HCT116 (cell line): ENCODE measurements around the gene CSGALNACT2. TPM values are rescaled to one million over a fixed set of nuclear protein-coding genes. Genes with fewer than 3 reads are reported as not detected.
"Not testable (repeated sequence)": the region's sequence is repeated elsewhere in the genome, so short reads cannot be mapped to it uniquely, and the experiment has no call there.

ENCODE experiments used
- ATAC-seq: fragments of 200-7000 bp; cut with Tn5 transposase; 2 replicates; pipeline ENCODE4 v1.9.1; 2020; ENCODE audit warnings: mild to moderate bottlenecking, moderate library complexity
- BruUV-seq: library from RNA; stranded (reverse); fragments of 400-500 nt; replicated peaks from 2 replicates; lab custom pipeline; 2021; lab: Mats Ljungman, UMichigan
- CTCF ChIA-PET: fragments of 300-600 bp; sonication (Branson Sonifier 250); formaldehyde crosslinking; loops from one replicate; lab custom pipeline; 2021; ENCODE audit warnings: antibody characterized with exemption; lab: Charles Lee
- POLR2A ChIA-PET: fragments of 300-600, 350-600 bp; sonication (Branson Sonifier 250); formaldehyde crosslinking; loops from one replicate; lab custom pipeline; 2021; ENCODE audit warnings: antibody characterized with exemption; lab: Charles Lee
- RAD21 ChIA-PET, 2 experiments: fragments of 300-600 bp; sonication (Branson Sonifier 250); formaldehyde crosslinking; loops; one replicate each; lab custom pipeline; 2023; ENCODE audit warnings: low total read pairs in 2 of 2; ENCODE audit not compliant: uncharacterized antibody in 2 of 2, unreplicated experiment in 2 of 2, low non-redundant PET in 1 of 2; lab: Charles Lee
- DNase-seq: peaks from one replicate; pipeline ENCODE4 v3.0.0-alpha.2; 2010; ENCODE audit warnings: low read depth, low spot score
- H2AFZ ChIP-seq: fragments of 200-600 bp; shearing (Covaris generic), sonication (generic); 2 replicates; pipeline ENCODE4 v1.6.1; 2017; ENCODE audit warnings: low read depth, mixed run types, mixed read lengths, antibody characterized with exemption, low read length; ENCODE audit not compliant: poor library complexity, severe bottlenecking
- H3K27ac ChIP-seq: 2 replicates; pipeline ENCODE4 v1.5.1; 2012; ENCODE audit warnings: low read depth, low read length
- H3K27me3 ChIP-seq: fragments of 200-600 bp; sonication (generic); 2 replicates; pipeline ENCODE4 v1.6.1; 2016; ENCODE audit warnings: mixed run types, low read length, mixed read lengths; ENCODE audit not compliant: insufficient read depth
- H3K36me3 ChIP-seq, 2 experiments: fragments of 200-500 bp in 1 of 2; fragments of 200-600 bp in 1 of 2; sonication (Bioruptor generic) in 1 of 2; sonication (generic) in 1 of 2; 2 replicates each; pipeline versions ENCODE4 v1.5.1 to v1.6.1; 2014 to 2016; ENCODE audit warnings: low read length in 2 of 2, inconsistent platforms in 1 of 2, mixed read lengths in 1 of 2, mixed run types in 1 of 2; ENCODE audit not compliant: insufficient read depth in 2 of 2, control insufficient read depth in 1 of 2
- H3K4me1 ChIP-seq, 2 experiments: fragments of 200-600 bp in 1 of 2; sonication (generic) in 1 of 2; 2 replicates each; pipeline versions ENCODE4 v1.5.1 to v1.6.1; 2012 to 2017; ENCODE audit warnings: low read length in 2 of 2, inconsistent platforms in 1 of 2, mild to moderate bottlenecking in 1 of 2, mixed read lengths in 1 of 2, mixed run types in 1 of 2, moderate library complexity in 1 of 2; ENCODE audit not compliant: insufficient read depth in 2 of 2, control insufficient read depth in 1 of 2
- H3K4me2 ChIP-seq: fragments of 200-600 bp; sonication (generic); 2 replicates; pipeline ENCODE4 v1.6.1; 2017; ENCODE audit warnings: mixed run types, low read length, mixed read lengths
- H3K4me3 ChIP-seq, 2 experiments: fragments of 200-600 bp in 1 of 2; sonication (generic) in 1 of 2; replicated peaks in 1 of 2; 2 replicates each; pipeline ENCODE4 v1.5.1; 2011 to 2016; ENCODE audit warnings: low read length in 2 of 2, control low read depth in 1 of 2, low read depth in 1 of 2, mild to moderate bottlenecking in 1 of 2, mixed read lengths in 1 of 2, mixed run types in 1 of 2
- H3K79me2 ChIP-seq: fragments of 200-600 bp; sonication (generic); 2 replicates; pipeline ENCODE4 v1.6.1; 2017; ENCODE audit warnings: mild to moderate bottlenecking, mixed run types, low read length, moderate library complexity, mixed read lengths; ENCODE audit not compliant: insufficient read depth
- H3K9ac ChIP-seq: fragments of 200-600 bp; sonication (generic); 2 replicates; pipeline ENCODE4 v1.6.1; 2016; ENCODE audit warnings: low read length, mixed read lengths
- H3K9me2 ChIP-seq: fragments of 200-600 bp; sonication (generic), shearing (Covaris generic); 2 replicates; pipeline ENCODE4 v1.6.1; 2017; ENCODE audit warnings: mixed run types, mild to moderate bottlenecking, moderate library complexity; ENCODE audit not compliant: insufficient read depth
- H3K9me3 ChIP-seq, 2 experiments: fragments of 200-500 bp in 1 of 2; fragments of 200-600 bp in 1 of 2; sonication (Bioruptor generic) in 1 of 2; sonication (generic) in 1 of 2; 2 replicates each; pipeline ENCODE4 v1.6.1; 2014 to 2017; ENCODE audit warnings: low read length in 2 of 2, mixed read lengths in 2 of 2, inconsistent platforms in 1 of 2, low read depth in 1 of 2, mild to moderate bottlenecking in 1 of 2, mixed run types in 1 of 2, moderate library complexity in 1 of 2; ENCODE audit not compliant: control insufficient read depth in 1 of 2, insufficient read depth in 1 of 2
- H4K20me1 ChIP-seq: fragments of 200-600 bp; sonication (generic), shearing (Covaris generic); 2 replicates; pipeline ENCODE4 v1.6.1; 2017; ENCODE audit warnings: mixed run types, mild to moderate bottlenecking, moderate library complexity; ENCODE audit not compliant: insufficient read depth
- CEBPB ChIP-seq: IDR thresholded peaks from 2 replicates; pipeline ENCODE4 v1.6.1; 2012; ENCODE audit warnings: low read depth
- ELF1 ChIP-seq: IDR thresholded peaks from 2 replicates; pipeline ENCODE4 v1.6.1; 2012; ENCODE audit warnings: low read depth, borderline replicate concordance
- EZH2 ChIP-seq: fragments of 200-600 bp; sonication (generic); IDR thresholded peaks from 2 replicates; pipeline ENCODE4 v1.6.1; 2017; ENCODE audit warnings: antibody characterized with exemption, mixed run types
- EZH2phosphoT487 ChIP-seq: fragments of 200-600 bp; IDR thresholded peaks from 2 replicates; pipeline ENCODE4 v1.6.1; 2018; ENCODE audit warnings: antibody characterized with exemption, borderline replicate concordance
- FOSL1 ChIP-seq: IDR thresholded peaks from 2 replicates; pipeline ENCODE4 v1.6.1; 2012; ENCODE audit warnings: low read depth
- POLR2AphosphoS5 ChIP-seq: IDR thresholded peaks from 2 replicates; pipeline ENCODE4 v1.6.1; 2011; ENCODE audit warnings: mild to moderate bottlenecking, low read depth, low read length, moderate library complexity
- RAD21 ChIP-seq: IDR thresholded peaks from 2 replicates; pipeline ENCODE4 v1.6.1; 2012; ENCODE audit warnings: low read depth, mild to moderate bottlenecking
- YY1 ChIP-seq: IDR thresholded peaks from 2 replicates; pipeline ENCODE4 v1.6.1; 2011; ENCODE audit warnings: low read length, low read depth, moderate library complexity, mild to moderate bottlenecking; ENCODE audit not compliant: insufficient replicate concordance; ENCODE audit errors: extremely low read depth
- intact Hi-C: fragments of 100-400 bp; cut with micrococcal nuclease; formaldehyde crosslinking; loops from 2 replicates; pipeline ENCODE4 v1.10.0; 2022
- total RNA-seq: library from RNA; stranded (reverse); gene quantifications from one replicate; pipeline ENCODE4 v1.2.1, GENCODE V29; 2021; ENCODE audit not compliant: unreplicated experiment
- TF ChIP-seq, protein P1 (sequence below): IDR thresholded peaks from 2 replicates; pipeline ENCODE4 v1.6.1; 2012; ENCODE audit warnings: low read depth

The CSGALNACT2 gene
- total RNA-seq, 1 experiment from 2014 or later = 9.9 TPM

DNA sequence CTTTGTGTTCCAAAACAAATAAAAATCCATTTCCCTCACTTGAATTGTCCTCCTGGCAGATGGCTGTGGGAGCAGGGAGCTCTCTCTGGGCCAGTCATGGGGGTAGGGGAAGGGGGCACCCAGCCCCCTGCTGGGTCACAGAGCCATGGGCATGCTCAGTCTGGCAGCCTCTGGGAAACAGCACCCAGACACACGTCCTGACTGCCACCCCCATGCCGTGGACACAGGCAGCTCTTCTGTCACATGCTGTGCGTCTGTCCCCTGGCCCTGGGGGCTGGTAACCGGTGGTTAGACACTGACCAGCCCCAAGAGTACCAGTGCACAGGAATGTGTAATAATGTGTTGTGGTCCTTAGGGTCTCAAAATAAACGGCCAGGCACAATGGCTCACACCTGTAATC is 81.6 kb downstream of the CSGALNACT2 start:
- H3K4me1 ChIP-seq = peaks cover 0 to 12% of the 10 kb centered on the region in 2 experiments; a peak in 2 of 4 replicates
- ATAC-seq = no peak
- ChIA-PET CTCF (interaction anchor here (0.6 kb wide), 1 partner anchor 15 kb away, joined by 3 read pairs; no protein-coding TSS in a partner anchor), RAD21 (no interaction called here), POLR2A (no interaction called here)
- H4K20me1 ChIP-seq = no peaks in the 10 kb centered on the region
- H3K27me3 ChIP-seq = no peaks in the 10 kb centered on the region
- H3K4me2 ChIP-seq = no peak overlapping the region
- H3K9ac ChIP-seq = no peak overlapping the region
- H3K9me2 ChIP-seq = no peaks in the 10 kb centered on the region
- no peaks in the 10 kb centered on the region for H3K79me2 ChIP-seq
- no peak for DNase-seq
- no peak overlapping the region for H3K4me3 ChIP-seq
- TF ChIP-seq POLR2AphosphoS5 (no peak), EZH2 (no peak), YY1 (no peak), EZH2phosphoT487 (no peak), FOSL1 (no peak), RAD21 (no peak), ELF1 (no peak), CEBPB (no peak)
- TF ChIP-seq, protein P1, sequence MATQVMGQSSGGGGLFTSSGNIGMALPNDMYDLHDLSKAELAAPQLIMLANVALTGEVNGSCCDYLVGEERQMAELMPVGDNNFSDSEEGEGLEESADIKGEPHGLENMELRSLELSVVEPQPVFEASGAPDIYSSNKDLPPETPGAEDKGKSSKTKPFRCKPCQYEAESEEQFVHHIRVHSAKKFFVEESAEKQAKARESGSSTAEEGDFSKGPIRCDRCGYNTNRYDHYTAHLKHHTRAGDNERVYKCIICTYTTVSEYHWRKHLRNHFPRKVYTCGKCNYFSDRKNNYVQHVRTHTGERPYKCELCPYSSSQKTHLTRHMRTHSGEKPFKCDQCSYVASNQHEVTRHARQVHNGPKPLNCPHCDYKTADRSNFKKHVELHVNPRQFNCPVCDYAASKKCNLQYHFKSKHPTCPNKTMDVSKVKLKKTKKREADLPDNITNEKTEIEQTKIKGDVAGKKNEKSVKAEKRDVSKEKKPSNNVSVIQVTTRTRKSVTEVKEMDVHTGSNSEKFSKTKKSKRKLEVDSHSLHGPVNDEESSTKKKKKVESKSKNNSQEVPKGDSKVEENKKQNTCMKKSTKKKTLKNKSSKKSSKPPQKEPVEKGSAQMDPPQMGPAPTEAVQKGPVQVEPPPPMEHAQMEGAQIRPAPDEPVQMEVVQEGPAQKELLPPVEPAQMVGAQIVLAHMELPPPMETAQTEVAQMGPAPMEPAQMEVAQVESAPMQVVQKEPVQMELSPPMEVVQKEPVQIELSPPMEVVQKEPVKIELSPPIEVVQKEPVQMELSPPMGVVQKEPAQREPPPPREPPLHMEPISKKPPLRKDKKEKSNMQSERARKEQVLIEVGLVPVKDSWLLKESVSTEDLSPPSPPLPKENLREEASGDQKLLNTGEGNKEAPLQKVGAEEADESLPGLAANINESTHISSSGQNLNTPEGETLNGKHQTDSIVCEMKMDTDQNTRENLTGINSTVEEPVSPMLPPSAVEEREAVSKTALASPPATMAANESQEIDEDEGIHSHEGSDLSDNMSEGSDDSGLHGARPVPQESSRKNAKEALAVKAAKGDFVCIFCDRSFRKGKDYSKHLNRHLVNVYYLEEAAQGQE = no peak
- intact Hi-C loops = loop anchor here (5.0 kb wide), 2 partner anchors 127 to 242 kb away; no protein-coding TSS in a partner anchor
- no peaks in the 10 kb centered on the region for H3K36me3 ChIP-seq
- H3K9me3 ChIP-seq = no peaks in the 10 kb centered on the region
- no peak overlapping the region for H2AFZ ChIP-seq
- H3K27ac ChIP-seq = no peak overlapping the region
- no TSS peak for BruUV-seq

DNA sequence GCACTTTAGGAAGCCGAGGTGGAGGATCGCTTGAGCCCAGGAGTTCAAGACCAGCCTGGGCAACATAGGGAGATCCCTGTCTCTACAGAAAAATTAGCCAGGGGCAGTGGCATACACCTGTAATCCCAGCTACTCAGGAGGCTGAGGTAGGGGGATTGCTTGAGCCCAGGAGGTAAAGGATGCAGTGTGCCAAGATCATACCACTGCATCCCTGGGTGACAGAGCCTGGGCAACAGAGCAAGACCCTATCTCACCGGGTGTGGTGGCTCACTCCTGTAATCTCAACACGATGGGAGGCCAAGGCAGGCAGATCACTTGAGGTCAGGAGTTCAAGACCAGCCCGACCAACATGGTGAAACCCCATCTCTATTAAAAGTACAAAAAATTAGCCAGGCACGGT is 82.0 kb downstream of the CSGALNACT2 start:
- H3K27me3 ChIP-seq, DNase-seq, H3K9me2 ChIP-seq, H3K9ac ChIP-seq, H2AFZ ChIP-seq, ATAC-seq, H4K20me1 ChIP-seq, H3K79me2 ChIP-seq, POLR2A ChIA-PET, H3K9me3 ChIP-seq, H3K4me1 ChIP-seq, H3K4me3 ChIP-seq, H3K27ac ChIP-seq, H3K4me2 ChIP-seq, BruUV-seq, RAD21 ChIA-PET, H3K36me3 ChIP-seq: not testable (repeated sequence)
- CTCF ChIA-PET = interaction anchor here (4.0 kb wide), 1 partner anchor 16 kb away, joined by 24 read pairs; no protein-coding TSS in a partner anchor
- intact Hi-C loops = loop anchor here (5.0 kb wide), 2 partner anchors 127 to 242 kb away; no protein-coding TSS in a partner anchor
